ENCODE data around the gene SLC35F5.
"Not testable (repeated sequence)": the region's sequence is repeated elsewhere in the genome, so short reads cannot be mapped to it uniquely, and the experiment has no call there.

Gene SLC35F5

DNA sequence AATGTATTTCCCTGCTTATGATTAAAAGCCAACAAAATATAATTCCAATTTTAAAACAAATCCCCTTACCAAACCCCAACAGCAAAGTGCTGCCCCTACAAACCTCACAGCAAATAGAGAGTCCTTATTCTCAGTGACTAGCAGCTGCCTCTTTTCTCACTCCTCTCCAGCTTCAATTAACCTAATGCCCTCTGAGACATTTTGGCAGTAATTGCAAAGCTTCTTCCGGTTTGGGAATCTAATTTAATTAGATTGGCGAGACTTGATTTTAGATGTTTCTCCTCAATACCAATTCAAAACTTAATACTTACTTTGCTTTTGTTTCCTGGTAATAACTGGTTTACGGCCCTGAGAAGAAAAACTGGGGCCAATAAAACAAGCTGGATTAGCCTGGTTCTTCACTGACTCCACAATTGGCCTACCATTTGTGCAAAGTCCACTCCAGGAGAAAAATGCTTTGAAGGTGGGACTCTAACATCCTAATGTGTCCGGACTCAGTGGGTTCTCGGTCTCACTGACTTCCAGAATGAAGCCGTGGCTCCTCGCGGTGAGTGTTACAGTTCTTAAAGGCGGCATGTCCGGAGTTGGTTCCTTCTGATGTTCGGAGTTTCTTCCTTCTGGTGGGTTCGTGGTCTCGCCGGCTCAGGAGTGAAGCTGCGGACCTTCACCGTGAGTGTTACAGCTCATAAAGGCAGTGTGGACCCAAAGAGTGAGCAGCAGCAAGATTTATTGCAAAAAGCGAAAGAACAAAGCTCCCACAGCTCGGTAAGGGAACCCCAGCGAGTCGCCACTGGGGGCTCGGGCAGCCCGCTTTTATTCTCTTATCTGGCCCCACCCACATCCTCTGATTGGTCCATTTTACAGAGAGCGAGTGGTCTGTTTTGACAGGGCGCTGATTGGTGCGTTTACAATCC, 52.8 kb downstream of the SLC35F5 start:
- no peak overlapping the region for H3K4me3 ChIP-seq (ENCODE audit: low read length)
- DNase-seq (ENCODE audit: low read depth, low spot score), result no peak

DNA sequence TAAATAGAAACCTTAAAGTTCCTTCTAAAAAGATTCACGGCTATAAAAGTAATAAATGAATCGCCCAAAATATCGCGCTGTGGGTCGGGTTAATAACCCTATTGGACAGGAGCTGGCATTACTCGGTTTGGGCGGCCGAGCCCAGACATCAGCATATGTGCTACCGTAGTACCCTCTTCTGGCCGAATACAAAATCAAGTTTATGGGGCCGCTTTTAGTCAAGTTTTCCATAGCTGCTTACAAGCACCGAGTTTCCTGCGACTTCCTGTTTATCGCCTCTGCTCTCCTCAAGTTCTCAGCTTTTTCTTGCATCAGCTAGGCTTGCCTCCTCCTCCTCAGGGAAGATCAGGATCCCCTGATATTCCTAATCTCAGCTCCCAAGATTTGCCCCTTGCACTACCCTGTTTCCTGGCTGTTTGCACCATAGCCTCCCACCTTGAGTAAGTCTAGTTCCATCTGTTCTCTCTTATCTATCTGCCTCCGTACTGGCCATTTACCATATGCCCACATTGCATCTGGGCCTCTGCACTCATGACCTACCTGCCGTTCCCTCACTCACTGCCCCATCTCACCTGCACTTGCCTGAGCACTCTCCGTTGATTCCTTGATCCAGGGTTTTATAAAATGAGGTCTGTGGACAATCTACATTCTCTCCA, 56.1 kb downstream of the SLC35F5 start:
- H3K4me3 ChIP-seq (ENCODE audit: low read length), result no peak overlapping the region
- no peak for DNase-seq (ENCODE audit: low read depth, low spot score)

DNA sequence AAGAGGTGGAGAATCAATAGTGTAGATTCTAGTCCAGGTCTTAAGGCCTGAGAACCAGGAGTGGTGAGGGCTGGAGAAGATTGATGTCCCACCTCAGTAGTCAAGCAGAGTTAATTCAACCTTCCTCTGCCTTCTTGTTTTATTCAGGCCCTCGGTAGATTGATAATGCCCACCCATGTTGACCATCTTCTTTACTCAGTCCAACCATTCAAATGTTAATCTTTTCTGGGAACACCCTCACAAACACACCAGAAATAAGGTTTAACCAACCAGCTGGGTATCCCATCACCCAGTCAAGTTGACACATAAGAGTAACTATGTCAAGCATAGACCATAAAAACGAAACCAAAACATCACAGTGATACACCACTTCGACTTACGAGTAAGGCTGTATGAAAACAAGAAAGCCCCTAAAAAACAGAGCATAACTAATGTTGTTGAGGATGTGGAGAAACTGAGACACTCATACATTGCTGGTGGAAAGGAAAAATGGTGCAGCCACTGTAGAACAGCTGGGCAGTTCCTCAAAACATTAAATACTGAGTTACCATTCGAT, 57.5 kb downstream of the SLC35F5 start:
- no peak for DNase-seq (ENCODE audit: low read depth, low spot score)
- no peak overlapping the region for H3K4me3 ChIP-seq (ENCODE audit: low read length)

DNA sequence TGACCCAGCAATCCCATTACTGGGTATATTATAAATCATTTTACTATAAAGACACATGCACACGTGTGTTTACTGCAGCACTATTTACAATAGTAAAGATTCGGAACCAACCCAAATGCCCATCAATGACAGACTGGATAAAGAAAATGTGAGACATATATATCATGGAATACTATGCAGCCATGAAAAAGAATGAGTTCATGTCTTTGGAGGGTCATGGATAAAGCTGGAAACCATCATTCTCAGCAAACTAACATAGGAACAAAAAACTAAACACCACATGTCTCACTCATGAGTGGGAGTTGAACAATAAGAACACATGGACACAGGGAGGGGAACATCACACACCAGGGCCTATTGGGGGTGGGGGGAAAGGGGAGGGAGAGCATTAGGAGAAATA, 58.2 kb downstream of the SLC35F5 start:
- not testable (repeated sequence) for DNase-seq (ENCODE audit: low read depth, low spot score); H3K4me3 ChIP-seq (ENCODE audit: low read length)

DNA sequence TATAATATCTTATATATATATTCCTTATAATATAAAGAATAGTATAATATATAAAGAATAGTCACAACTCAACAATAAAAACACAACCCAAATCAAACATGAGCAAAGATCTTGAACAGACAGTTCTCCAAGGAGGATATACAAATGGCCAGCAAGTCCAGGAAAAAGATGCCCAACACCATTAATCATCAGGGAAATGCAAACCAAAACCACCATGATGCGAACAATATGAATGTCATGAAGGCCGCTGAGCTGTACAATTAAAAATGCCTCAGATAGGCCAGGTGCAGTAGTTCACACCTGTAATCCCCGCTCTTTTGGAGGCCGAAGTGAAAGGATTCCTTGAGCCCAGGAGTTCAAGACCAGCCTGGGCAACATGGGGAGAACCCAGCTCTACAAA, 58.9 kb downstream of the SLC35F5 start:
- no peak overlapping the region for H3K4me3 ChIP-seq (ENCODE audit: low read length)
- DNase-seq (ENCODE audit: low read depth, low spot score), result no peak

DNA sequence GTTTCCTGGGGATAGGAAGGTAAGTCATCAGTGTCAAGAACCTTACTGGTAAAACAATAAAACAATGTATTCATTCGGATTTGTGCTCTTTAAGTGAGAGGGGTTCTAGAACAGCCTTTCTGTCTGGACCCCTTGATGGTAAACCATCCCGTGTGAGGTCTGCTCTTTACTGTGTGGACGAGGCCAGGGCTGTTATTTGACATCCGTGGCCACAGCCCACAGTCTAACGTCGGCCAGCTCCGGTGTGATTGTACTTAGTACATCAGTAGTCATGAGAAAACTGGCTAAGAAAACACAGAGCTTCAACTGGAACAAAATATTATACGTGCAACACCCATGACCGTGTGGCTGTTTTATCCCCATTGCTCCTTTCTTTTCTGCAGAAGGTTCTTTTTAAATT, 62.0 kb downstream of the SLC35F5 start:
- no peak overlapping the region for H3K4me3 ChIP-seq (ENCODE audit: low read length)
- no peak for DNase-seq (ENCODE audit: low read depth, low spot score)

DNA sequence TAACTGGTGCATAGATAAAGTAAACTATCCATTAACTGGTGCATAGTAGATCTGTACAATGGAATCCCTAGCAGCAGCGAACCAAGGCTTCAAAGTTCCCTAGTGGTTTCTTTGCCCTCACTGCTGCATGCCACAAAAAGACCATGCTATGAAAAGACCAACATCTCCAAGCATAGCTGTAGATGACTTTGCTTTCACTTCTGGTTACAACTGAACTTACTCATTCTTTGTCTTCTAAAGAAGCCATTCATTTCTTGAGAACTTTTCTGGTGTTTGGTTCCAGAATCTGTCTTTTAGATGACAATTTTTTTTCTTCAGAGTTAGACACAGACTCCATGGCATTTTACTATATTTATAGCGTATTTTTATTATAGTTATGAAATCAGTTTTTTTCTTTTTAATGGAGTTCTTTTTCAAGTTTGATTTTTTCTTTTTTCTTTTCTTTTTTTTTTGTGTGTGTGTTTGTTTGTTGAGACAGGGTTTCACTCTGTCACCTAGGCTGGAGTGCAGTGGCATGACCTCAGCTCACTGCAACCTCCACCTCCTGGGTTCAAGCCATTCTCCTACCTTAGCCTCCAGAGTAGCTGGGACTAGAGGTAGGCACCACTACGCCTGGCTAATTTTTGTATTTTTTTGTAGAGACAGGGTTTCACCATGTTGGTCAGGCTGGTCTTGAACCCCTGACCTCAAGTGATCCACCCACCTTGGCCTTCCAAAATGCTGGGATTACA, 63.6 kb downstream of the SLC35F5 start:
- H3K4me3 ChIP-seq (ENCODE audit: low read length), result no peak overlapping the region
- DNase-seq (ENCODE audit: low read depth, low spot score), result peak; percentile 89

DNA sequence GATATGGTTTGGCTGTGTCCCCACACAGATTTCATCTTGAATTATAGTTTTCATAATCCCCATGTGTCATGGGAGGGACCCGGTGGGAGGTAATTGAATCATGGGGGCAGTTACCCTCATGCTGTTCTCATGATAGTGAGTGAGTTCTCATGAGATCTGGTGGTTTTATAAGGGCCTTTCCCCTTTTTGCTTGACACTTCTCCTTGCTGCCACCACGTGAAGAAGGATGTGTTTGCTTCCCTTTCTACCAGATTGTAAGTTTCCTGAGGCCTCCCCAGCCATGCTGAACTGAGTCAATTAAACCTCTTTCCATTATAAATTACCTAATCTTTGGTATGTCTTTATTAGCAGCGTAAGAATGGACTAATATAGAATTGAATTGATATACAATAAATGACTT, 65.6 kb downstream of the SLC35F5 start:
- not testable (repeated sequence) for DNase-seq (ENCODE audit: low read depth, low spot score)

DNA sequence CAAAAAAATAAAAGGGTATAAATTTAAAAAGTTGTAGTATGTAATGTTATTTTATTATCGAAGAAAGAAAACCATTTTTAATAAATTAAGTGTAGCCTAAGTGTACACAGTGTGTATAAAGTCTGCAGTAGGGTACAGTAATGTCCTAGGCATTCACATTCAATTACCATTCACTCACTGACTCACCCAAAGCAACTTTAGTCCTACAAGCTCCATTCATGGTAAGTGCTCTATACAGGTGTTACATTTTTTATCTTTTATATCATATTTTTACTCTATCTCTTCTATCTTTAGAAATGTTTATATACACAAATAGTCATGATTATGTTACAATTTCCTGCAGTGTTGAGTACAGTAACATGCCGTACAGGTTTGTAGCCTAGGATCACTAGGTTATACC, 69.9 kb downstream of the SLC35F5 start:
- no peak overlapping the region for H3K4me3 ChIP-seq (ENCODE audit: low read length)
- DNase-seq (ENCODE audit: low read depth, low spot score), result no peak

More for the DNA sequence above, 65.6 kb downstream of the SLC35F5 start:
- not testable (repeated sequence) for H3K4me3 ChIP-seq (ENCODE audit: low read length)

DNA sequence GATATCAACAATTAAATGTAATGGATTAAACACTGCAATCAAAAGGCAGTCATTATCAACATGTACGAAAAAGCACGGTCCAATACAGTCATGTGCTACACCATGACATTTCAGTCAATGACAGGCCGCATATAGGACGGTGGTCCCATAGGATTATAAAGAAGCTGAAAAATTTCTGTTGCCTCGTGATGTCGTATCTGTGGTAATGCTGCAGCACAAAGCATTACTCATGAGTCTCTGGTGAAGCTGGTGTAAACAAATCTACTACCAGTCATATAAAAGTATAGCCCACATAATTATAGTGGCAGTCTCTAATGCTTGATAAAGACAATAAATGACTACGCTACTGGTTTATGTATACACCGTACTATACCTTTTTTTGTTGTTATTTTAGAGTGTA, 71.0 kb downstream of the SLC35F5 start:
- H3K4me3 ChIP-seq (ENCODE audit: low read length), result no peak overlapping the region
- DNase-seq (ENCODE audit: low read depth, low spot score), result no peak

DNA sequence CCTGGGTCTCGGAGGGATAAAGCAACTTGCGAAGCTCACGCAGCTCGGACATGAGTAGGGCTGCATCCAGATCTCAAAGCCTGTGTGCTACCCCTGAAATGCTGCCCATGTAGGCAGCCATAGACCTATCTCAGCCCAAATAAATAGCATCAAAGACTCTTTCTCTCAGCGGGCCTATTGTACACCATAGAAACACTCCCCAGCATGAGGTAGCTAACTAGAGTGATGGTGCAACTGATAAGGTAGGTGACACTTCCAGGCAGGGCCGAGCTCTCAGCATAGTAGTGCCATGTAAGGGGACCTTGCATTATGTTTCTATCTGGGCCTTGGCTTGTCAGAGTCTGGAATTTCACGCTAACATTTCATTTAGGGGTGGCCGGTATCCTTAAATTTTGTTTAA, 77.0 kb downstream of the SLC35F5 start:
- no peak overlapping the region for H3K4me3 ChIP-seq (ENCODE audit: low read length)
- DNase-seq (ENCODE audit: low read depth, low spot score), result no peak

DNA sequence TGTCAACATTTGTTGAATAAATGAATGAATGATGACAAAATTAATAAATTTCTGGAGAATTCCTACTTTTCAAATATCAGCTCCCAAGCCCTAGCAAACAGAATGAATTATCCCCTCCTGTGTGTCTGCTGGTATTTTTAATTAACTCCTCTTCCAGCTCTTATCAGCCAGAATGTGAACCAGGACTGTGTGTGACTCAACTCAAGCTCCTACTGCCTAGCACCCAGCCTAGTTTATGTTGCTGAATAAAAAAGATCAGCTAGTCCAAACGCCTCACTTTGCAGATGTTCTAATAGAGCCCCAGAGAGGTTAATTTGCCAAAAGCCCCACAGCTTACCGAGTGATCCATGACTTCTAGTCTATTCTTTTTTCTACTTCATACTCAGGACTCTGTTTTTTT, 79.1 kb downstream of the SLC35F5 start:
- no peak for DNase-seq (ENCODE audit: low read depth, low spot score)

DNA sequence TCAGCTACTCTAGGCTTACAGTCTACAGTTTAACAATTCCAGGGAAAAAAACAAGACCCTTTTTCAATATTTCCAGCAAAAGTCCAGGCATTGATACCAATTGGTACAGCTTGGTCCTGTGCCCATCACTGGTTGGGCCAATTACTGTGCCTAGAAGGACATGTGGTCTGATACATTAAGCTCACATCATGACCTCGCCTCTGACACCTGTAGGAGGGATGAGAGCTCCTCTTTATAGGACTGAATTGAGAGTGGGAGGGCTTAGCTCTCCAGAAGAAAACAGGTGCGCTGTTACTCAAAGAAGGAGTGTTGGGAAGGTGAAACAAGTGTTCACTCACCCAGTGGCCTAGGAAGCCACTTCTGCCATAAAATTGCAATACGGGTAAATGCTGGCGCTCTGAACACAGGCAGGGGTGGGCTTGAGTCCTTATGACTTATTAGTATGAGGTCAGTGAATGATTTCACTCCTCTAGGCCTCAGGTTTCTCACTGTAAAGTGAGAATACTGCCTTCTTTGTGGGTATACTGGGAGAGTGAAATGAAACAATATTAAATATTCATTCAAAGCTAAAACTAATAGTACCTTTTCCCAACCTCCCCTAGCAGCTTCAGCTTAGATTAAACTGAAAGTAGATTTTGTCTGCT, 79.7 kb downstream of the SLC35F5 start:
- no peak for DNase-seq (ENCODE audit: low read depth, low spot score)
- H3K4me3 ChIP-seq (ENCODE audit: low read length), result no peak overlapping the region

More for the DNA sequence above, 79.1 kb downstream of the SLC35F5 start:
- H3K4me3 ChIP-seq (ENCODE audit: low read length), result no peak overlapping the region

DNA sequence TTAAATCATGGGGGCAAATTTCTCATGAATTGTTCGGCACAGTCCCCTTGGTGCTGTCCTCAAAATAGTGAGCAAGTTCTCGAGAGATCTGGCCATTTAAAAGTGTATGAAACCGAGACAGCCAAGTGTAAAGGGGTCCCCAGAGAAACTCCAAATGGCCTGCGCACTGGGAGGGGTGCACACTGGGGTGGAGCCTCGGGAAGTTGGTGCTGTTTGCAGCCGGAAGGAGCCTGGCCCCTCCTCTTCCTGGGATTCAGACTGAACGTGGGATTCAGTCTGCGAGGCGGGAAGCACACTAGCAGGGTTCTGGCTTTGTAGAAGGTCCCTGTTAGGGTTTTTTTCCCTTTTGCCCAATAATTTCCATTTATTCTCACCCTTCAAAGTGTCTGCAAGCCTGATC, 80.6 kb downstream of the SLC35F5 start:
- DNase-seq (ENCODE audit: low read depth, low spot score), result no peak
- no peak overlapping the region for H3K4me3 ChIP-seq (ENCODE audit: low read length)

DNA sequence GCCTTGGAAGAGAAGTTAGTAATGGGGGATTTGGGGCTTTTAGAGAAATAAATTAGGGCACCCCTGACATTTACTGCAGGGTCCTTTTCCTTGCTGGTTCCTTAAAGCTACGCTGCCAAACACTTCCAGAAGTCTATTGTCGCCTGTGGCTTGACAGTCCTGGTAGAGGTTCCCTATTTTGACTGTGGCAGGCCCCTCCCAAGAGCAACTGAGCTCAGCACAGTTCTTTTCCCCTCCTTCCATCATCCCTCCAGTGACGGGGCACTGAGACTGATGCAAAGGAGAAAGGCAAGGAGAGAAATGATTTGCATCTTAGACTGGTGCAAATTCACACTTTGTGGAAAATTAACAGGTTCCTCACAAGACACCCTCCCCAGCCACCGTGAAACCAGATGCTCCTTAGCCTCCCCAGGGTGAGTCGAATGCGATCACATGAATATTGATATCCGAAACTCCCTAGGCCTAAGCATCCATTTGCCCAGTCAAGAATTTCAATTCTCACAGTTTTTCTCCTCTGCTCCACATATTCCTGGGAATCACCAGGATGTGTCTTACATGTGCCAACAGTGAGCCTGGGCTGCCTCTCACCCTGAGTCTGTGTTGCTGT, 84.0 kb downstream of the SLC35F5 start:
- no peak for DNase-seq (ENCODE audit: low read depth, low spot score)
- H3K4me3 ChIP-seq (ENCODE audit: low read length), result no peak overlapping the region

DNA sequence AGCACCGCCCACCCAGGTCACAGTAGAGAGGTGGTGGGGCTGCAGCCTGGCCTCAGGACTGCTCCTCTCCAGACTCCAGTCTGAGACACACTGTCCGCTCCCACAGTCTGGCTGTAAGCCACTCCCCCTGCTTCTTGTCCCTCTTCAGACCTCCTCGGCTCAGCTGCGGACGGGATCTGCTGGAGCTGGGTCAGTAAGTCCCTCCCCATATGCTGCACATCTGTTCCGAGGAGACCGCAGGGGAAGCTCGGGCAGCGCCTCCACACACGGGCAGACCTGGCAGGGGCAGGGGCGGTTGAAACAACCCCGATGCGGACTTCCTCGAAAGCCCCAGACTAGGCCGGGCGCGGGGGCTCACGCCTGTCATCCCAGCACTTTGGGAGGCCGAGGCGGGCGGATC, 87.4 kb downstream of the SLC35F5 start:
- DNase-seq (ENCODE audit: low read depth, low spot score); H3K4me3 ChIP-seq (ENCODE audit: low read length): not testable (repeated sequence)

DNA sequence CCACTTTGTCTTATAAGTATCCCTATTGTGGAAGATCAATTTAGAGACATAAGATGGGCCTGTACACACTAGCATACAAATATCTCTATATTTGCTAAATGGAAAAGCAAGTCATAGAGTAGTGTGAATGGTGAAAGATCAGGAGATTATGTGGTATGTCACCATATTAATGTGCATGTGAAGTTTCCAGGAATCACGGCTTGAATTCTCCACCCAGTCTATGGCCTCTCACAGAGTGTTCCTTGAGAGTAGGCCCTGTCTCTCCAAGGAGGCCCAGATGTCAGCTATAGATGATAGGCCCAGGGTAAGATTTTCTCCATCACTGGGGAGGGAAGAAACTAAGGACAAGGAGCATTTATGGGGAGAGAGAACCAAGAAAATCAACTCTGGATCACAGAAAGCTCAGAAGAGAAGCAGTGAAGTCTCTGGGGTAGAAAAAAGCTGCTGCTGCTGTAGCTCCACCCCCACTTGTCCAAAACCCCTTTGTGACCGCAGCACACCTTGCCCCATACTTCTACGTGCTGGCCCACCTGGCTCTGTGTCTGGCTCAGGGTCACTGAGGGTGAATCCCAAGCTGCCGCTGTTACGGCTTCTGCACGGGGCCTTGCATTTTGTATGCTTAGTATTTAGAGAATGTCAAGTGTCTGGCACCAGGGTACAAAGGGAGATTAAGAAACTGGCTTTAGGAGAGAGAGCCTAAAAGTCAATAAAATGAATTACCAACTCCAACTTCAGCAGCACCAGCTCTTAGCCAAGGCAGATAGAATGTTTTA, 91.5 kb downstream of the SLC35F5 start:
- not testable (repeated sequence) for H3K4me3 ChIP-seq (ENCODE audit: low read length); DNase-seq (ENCODE audit: low read depth, low spot score)
